Stimulated activated CD8-positive, alpha-beta memory T cell treated with anti-CD3 and anti-CD28 coated beads, Interleukin-12 subunit alpha, Interleukin-12 subunit beta, amount 100 ng/mL, for 4 hours (primary cell): ENCODE measurements around the gene DPF3.

Experiments
- DNase-seq: peaks from one replicate; pipeline ENCODE4 v3.0.0-alpha.2; 2020; ENCODE audit warnings: low read depth

DPF3 gene

GRCh38 chr14:72742118-72742837 is 151.6 kb downstream of the DPF3 start:
- no peak for DNase-seq

- no peak for DNase-seq
Observed at GRCh38 chr14:72741826-72742117, 152.1 kb downstream of the DPF3 start.

- DNase-seq = no peak
Observed at GRCh38 chr14:72740966-72741825, 152.7 kb downstream of the DPF3 start.

- DNase-seq = no peak
Observed at GRCh38 chr14:72740504-72740961, 153.4 kb downstream of the DPF3 start.

DNA sequence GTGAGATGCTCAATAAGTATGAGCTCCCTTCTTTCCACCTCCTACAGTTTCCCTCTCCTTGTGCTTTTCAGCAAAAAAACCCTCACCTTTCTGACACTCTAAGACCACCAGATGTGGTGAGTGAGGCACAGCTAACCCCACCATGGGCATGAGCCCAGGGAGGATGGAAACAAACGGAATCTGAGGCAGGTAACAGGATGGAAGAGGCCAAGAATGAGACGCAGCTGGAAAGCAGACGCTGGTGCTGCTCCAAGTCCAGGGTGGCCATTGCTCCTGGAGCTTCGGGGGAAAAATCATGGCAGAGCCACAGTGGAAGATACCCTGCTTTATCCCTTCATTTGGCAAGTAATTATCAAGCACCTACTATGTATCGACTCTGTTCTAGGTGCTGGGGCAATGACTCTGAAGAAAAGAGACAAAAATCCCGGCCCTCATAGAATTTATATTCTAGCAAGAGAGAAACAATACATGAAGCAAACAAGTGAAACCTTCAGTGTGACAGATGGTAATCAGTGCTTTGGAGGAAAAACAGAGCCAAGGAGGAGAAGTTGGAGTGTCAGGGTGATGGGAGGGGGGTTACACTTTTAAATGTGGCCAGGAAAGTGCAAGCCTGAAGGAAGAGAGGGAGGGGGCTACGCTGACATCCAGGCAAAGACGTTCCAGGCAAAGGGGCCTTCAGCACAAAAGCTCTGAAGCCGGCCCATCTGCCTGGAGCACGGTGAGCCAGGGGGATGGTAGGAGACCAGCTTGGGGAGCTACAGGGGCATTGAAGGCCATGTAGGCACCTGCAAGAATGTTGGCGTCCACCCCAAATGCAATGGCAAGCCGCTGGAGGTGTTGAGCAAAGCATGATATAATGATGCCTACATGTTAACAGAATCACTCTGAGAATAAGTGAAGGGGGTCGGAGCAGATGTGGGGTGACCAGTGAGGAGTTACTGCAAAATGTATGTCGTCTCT is 154.2 kb downstream of the DPF3 start:
- no peak for DNase-seq

GRCh38 chr14:72738161-72738611 is 155.7 kb downstream of the DPF3 start:
- no peak for DNase-seq

- DNase-seq = no peak
Observed at GRCh38 chr14:72737560-72737943, 156.3 kb downstream of the DPF3 start.

DNA sequence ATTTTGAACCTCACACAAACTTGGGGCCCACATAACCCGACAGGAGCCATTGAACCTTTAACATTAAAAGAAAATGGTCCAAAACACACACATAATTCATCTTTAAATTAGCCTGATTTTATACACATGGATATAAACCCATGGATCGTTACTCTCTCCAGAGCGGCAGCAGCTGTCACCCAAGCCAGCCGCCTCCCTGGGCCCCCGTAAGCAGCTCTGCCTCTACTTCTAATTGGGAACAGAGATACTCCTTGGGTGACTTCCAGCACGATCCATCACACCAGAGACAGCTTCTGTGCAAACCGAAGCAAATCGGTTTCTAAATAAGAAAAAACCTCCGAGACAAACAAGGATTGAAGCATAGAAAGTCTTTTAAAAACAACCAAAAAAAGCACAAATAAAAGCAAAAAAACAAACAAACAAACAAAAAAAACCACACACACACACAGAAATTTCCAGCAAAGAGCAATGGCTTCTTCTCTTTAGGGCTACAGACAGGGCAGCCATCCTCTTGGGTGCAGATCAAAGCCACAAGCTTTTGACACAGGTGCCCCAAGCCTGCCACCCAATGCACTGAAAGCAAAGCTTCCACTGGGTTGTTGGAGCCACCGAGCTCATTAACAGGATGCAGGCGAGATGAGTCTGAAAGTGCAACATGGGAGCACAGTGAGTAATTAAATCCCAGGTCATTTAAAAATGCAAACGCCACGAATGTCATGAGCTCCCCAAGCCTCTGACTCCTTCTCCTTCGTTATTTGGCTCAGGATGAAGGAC is 156.9 kb downstream of the DPF3 start:
- no peak for DNase-seq

- no peak for DNase-seq
Observed at GRCh38 chr14:72736308-72736707, 157.6 kb downstream of the DPF3 start.

GRCh38 chr14:72732022-72732780 is 161.7 kb downstream of the DPF3 start:
- no peak for DNase-seq

DNA sequence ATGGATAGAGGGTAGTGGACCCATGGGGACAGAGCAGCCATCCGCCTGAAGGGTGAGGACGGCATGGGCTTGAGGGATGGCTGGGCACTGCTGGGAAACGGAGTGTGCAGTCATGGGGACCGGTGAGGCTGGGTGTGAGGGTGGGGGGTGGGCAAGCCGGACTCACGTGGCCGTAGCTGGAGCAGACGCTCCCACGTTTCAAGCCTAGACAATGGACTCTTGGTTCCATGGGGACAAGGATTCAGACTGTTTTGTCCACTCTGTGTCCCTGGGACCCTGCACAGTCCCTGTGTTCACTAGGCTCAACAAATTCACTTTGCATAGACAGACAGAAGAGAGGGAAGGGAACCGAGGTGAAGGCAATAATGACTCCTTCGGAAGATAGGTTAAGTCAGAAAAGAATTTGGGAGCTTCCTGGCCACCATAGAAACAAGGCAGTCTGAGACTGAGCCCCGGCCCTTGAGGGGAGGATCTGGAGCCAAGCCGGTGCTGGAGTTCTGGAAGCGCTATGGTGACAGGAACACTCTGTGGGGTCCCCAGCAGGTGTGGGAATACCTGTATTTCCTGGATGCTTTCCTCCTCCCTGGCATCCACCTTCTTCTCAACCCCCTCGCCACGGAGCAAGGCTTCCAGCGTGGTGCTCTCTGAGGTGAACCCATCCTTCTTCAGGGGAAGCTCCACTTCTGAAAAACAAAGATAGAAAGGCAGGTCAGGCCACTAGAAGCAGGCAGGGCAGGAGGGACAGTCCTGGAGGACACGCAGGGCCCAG is 162.5 kb downstream of the DPF3 start:
- DNase-seq = no peak

DNA sequence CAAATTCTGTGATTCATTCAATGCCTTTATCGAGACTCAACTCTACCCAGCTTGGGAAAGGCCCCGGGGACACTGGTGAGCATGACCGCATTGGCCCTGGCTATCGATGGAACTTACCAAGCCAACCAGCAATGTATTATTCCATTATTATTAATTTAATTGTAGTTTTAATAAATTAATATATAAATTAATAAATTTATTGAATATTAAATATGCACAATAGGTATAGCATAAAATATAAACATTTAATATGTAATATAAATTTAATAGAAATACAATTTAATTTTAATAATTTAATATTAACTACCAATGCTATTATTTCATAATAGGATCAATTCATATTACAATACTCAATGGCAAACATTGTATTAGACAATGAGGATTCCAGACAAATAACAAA is 163.4 kb downstream of the DPF3 start:
- no peak for DNase-seq

DNA sequence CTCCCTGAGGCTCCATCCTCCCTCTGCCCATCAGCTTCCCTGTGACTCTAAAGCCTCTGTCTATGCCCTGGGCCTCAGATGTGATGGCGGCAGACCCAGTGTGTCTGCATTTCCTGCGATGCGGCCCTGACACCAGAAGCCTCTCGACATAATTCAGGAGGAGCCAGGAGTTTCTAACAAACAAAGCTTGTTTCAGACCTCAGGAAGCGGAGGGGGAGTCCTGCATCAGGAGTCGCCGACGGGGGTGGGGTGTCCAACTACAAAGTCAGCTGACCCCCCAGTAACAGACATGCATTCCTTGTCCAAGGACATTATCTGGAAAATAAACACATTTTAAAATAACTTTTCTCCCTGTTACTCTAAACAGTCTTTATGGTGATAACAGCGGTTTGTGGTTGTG is 167.5 kb downstream of the DPF3 start:
- DNase-seq = no peak

GRCh38 chr14:72723858-72724530 is 169.9 kb downstream of the DPF3 start:
- DNase-seq = no peak

- no peak for DNase-seq
Observed at GRCh38 chr14:72722201-72722785, 171.6 kb downstream of the DPF3 start.

DNA sequence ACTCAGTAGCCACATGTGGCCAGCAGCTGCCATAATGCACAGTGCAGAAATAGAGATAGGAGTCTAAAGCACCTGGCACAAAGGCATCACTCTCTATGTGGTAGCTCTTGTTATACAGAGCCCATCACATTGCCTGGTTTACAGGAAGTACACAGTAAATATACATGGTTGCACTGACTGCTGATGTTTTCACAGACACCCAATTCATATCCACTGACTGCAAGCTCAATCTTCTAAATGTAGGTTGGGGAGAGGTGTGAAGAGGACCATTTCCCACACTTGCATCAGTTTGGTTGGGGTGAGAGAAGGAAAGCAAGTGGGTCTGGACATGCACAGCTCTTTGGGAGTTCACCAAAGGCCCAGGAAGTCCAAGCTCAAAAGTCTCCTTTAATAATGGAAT is 172.8 kb downstream of the DPF3 start:
- DNase-seq = no peak

DNA sequence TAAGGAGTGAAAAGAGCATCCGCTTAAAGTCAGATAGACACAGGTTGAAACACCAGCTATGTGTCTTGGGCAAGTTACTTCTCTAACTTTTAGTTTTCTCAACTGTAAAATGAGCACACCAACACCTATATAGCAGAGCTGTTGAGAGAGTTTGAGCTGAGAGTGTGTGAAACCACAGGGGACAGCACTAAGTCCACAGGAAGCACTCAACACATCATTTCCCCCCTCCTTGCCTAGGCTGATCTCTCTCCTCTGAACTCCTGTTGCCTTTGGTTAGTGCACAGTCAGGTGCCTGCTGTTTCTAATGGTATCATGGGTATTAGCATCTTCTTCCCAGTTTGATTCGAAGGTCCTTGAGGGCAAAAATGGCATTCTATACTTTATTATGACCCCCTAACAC is 176.7 kb downstream of the DPF3 start:
- no peak for DNase-seq

DNA sequence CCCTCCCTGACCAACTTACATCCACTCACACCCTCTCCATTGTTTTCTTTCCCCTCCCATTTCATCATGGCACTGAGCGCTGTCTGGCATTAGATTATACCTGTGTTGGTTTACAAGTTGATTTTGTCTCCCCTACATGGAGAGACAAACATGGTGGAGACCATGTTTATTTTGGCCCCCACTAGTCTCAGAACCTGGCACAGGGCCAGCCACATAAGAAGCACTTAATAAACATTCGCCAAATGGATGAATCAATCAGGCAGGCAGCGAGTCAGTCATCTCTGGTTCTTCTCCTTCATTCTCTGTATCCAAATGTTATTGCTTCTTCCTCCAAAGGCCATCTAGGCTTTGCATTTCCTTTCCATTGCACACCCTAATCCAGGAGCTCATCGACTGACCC is 177.4 kb downstream of the DPF3 start:
- no peak for DNase-seq

DNA sequence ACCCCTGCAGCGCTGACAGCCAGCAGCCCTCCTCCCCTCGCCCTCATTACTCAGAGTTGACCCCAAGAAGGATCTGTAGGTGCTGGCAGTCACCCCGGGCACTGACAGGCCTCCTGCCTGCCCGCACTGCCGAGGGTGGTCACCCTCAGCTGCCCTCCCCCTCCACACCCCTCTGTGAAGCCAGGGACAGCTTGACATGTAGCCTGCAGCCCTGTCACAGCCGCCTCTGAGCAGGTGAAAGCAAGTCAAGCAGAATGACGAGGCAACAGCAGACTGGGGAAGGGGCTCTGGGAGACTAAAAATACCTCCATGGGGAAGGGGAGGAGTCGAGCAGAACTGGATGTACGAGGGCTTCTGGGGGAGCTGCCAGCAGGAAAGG is 178.1 kb downstream of the DPF3 start:
- DNase-seq = no peak
